Subcutaneous adipose tissue (tissue), 4 donors: ENCODE data around the gene PSPC1. TPM values are rescaled to one million over a fixed set of nuclear protein-coding genes. Genes with fewer than 3 reads are reported as not detected.

Experiments used
- total RNA-seq, 4 donors: library from RNA; depleted of rRNA; stranded (reverse); fragments of >200 nt; gene quantifications; one replicate each; pipeline ENCODE4 v1.1.0, GENCODE V29; 2016
- TF ChIP-seq, protein P1 (sequence below): fragments of 450-650 bp; IDR thresholded peaks from one replicate; pipeline ENCODE4 v1.5.1; 2016; ENCODE audit warnings: low read depth, mild to moderate bottlenecking, control low read depth, antibody characterized with exemption, moderate library complexity

Gene PSPC1
- total RNA-seq, 4 donors from 2014 or later, result 48.9 to 57.1 (median 51.7) TPM

DNA sequence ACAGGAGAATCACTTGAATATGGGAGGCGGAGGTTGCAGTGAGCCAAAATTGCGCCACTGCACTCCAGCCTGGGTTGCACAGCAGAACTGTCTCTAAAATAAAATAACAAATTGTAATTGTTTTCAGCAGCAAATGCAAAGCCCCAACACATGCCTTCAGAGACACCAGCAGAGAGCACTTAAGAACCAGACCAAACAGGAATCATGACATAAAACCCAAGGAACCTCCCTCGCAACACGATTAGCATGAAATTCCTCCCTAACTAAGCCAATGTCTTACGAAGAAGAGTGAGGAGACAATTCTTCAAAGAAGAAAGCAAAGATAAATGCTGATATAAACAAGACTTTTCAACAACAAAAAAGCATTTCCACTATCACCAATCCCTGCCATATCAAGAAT lies 40.1 kb downstream of the PSPC1 start:
- TF ChIP-seq, protein P1, sequence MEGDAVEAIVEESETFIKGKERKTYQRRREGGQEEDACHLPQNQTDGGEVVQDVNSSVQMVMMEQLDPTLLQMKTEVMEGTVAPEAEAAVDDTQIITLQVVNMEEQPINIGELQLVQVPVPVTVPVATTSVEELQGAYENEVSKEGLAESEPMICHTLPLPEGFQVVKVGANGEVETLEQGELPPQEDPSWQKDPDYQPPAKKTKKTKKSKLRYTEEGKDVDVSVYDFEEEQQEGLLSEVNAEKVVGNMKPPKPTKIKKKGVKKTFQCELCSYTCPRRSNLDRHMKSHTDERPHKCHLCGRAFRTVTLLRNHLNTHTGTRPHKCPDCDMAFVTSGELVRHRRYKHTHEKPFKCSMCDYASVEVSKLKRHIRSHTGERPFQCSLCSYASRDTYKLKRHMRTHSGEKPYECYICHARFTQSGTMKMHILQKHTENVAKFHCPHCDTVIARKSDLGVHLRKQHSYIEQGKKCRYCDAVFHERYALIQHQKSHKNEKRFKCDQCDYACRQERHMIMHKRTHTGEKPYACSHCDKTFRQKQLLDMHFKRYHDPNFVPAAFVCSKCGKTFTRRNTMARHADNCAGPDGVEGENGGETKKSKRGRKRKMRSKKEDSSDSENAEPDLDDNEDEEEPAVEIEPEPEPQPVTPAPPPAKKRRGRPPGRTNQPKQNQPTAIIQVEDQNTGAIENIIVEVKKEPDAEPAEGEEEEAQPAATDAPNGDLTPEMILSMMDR, result no peak

DNA sequence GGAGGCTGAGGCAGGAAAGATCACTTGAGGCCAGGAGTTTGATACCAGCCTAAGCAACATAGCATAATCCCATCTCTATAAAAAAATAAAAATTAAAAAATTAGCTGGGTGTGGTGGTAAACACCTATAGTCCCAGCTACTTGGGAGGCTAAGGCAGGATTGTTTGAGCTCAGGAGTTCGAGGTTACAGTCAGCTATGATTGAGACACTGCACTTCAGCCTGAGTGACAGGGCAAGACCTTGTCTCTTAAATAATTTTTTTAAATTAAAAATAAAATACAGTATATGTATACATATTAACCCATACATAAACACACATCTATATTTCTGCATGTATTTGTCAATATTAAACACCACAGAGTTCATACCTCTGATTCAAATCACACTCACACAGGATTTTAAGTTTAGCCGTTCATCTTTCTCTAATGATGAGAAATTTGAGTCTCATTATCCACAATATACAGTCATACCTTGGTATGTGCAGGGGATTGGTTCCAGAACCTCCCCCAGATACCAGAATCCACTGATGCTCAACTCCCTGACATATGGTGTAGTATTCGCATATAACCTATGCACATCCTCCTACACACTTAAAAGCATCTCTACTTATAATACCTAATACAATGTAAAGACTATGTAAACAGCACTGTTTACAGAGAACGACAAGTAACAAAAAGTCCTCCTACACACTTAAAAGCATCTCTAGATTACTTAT lies 44.7 kb downstream of the PSPC1 start:
- TF ChIP-seq, protein P1, result no peak

DNA sequence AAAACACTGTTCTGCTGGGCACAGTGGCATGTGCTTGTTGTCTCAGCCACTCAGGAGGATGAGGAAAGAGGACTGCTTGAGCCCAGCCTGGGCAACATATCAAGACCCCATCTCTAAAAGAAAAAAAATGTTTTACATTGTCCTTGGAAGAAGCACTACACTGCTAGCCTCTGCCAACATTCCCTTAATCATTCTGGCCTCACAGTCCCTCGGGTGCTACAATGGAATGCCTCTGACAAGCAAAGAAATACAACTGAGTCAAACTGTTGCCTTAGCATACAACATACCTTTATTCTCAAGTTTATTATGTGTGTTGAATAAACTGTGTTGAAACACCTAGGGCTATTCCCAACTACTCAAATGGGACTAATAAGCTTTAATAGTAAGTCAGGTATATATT lies 56.1 kb downstream of the PSPC1 start:
- TF ChIP-seq, protein P1, result no peak

- TF ChIP-seq, protein P1, result no peak
These were observed 57.4 kb downstream of the PSPC1 start for GRCh38 chr13:19725320-19725719.

DNA sequence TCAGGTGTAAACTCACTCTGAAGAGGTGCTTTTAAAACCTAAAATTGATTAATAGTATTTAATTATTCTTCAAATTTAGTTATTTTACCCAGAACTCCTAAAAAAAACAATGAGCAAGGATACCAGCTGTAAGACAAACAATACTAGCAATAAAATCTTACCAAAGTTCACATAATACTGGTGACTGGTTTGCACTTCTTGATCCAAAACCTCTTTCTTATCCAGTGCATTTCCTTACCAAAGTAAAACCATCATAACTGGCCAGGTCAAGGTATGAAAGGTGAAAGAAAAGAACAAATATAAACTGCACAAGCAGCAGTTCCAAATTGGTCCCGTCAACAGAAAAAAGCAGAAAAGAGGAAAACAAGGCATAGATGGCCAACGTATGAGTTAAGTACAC lies 62.7 kb downstream of the PSPC1 start:
- TF ChIP-seq, protein P1, result no peak

DNA sequence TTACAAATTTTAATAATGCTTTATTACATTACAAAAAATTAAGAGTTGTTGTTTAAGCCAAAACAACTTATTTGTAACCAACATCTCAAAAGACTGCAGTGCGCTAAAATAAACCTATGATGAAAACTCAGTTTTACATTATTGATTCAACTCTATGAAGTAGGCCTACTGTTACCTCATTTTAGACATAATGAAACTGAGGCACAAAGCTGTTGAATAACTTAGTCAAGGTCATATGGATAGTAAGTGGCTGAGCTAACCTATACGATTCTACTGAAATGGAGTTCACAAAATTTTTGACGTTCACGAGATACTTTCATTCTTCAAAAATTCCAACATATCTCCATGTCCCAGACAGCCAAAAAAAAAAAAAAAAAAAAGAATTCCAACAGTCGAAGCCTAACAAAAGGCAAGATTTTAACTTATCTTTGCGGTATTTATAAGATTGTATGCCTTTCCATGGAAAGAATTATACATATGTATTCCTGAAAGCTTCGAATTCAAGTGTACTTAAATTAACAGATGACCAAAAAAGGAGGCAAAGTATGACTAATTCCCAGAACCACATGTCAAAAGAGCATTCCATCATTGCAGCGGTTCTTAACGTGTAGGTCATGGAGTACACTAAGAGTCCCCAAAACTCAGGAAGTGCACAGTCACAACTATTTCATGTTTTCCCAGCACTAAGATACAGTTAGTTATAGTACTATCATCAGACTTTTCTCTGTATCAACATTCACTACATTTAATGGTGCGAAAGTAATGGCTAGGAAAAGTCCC lies 69.4 kb downstream of the PSPC1 start:
- TF ChIP-seq, protein P1, result no peak

GRCh38 chr13:19695829-19696228 lies 86.9 kb downstream of the PSPC1 start:
- TF ChIP-seq, protein P1, result no peak
